ENCODE measurements around the gene TNFSF13B. TPM values are rescaled to one million over a fixed set of nuclear protein-coding genes. Genes with fewer than 3 reads are reported as not detected.
A peak's percentile ranks its signal among the peaks of the same experiment; 100 is the strongest.

Gene TNFSF13B
- polyA plus RNA-seq, 1 of the 3 experiments (the other 2 are of a cell fraction): 0.03 TPM

- Histone ChIP-seq H3K9ac (no peak overlapping the region), H3K9me3 (no peaks in the 10 kb centered on the region), H3K27me3 (ENCODE audit: insufficient read depth) (no peaks in the 10 kb centered on the region; the same call in 1 of the 2 replicates), H3K9me2 (no peaks in the 10 kb centered on the region), H2AFZ (ENCODE audit: low read depth) (no peak overlapping the region), H3K4me1 (ENCODE audit: control insufficient read depth in 1 of 2, insufficient read depth in 2 of 2, low read depth in 1 of 2, low read length in 1 of 2) (no peaks in the 10 kb centered on the region), H4K20me1 (ENCODE audit: insufficient read depth) (no peaks in the 10 kb centered on the region), H3K4me2 (no peak overlapping the region), H3K79me2 (ENCODE audit: insufficient read depth) (no peaks in the 10 kb centered on the region), H3K36me3 (replicated peaks in 1 of 2; ENCODE audit: control insufficient read depth in 1 of 2, insufficient read depth in 2 of 2, low read length in 1 of 2) (no peaks in the 10 kb centered on the region), H3F3A (replicated peaks; ENCODE audit: insufficient read depth) (no peaks in the 10 kb centered on the region), H3K4me3 (ENCODE audit: low read depth in 2 of 2, low read length in 1 of 2) (no peak overlapping the region), H3K27ac (ENCODE audit: low read depth in 2 of 2, low read length in 1 of 2) (no peak overlapping the region)
- no peak for DNase-seq
- ChIA-PET CTCF (interaction anchor here (1.1 to 1.9 kb wide), 3 partner anchors 9 to 10 kb away, joined by 3 to 6 read pairs (median 4); no protein-coding TSS in a partner anchor), POLR2A (no interaction called here)
- TF ChIP-seq MXI1 (IDR thresholded peaks at IDR 0.05; ENCODE audit: low read depth, low read length) (no peak), TEAD4 (IDR thresholded peaks at IDR 0.05; ENCODE audit: borderline replicate concordance, insufficient read depth) (no peak), GATA2 (CRISPR knock-in tag; IDR thresholded peaks at IDR 0.05) (no peak), FOXM1 (IDR thresholded peaks at IDR 0.05; ENCODE audit: low read depth) (no peak)
- TF ChIP-seq, protein P1, sequence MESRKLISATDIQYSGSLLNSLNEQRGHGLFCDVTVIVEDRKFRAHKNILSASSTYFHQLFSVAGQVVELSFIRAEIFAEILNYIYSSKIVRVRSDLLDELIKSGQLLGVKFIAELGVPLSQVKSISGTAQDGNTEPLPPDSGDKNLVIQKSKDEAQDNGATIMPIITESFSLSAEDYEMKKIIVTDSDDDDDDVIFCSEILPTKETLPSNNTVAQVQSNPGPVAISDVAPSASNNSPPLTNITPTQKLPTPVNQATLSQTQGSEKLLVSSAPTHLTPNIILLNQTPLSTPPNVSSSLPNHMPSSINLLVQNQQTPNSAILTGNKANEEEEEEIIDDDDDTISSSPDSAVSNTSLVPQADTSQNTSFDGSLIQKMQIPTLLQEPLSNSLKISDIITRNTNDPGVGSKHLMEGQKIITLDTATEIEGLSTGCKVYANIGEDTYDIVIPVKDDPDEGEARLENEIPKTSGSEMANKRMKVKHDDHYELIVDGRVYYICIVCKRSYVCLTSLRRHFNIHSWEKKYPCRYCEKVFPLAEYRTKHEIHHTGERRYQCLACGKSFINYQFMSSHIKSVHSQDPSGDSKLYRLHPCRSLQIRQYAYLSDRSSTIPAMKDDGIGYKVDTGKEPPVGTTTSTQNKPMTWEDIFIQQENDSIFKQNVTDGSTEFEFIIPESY (IDR thresholded peaks at IDR 0.05; ENCODE audit: borderline replicate concordance, low read depth): no peak
- WGBS (ENCODE audit: low lambda C conversion rate): 29% methylated on average over 5 of the region's 5 CpGs
These were observed 63.3 kb downstream of the TNFSF13B start for GRCh38 chr13:108332791-108333190.

DNA sequence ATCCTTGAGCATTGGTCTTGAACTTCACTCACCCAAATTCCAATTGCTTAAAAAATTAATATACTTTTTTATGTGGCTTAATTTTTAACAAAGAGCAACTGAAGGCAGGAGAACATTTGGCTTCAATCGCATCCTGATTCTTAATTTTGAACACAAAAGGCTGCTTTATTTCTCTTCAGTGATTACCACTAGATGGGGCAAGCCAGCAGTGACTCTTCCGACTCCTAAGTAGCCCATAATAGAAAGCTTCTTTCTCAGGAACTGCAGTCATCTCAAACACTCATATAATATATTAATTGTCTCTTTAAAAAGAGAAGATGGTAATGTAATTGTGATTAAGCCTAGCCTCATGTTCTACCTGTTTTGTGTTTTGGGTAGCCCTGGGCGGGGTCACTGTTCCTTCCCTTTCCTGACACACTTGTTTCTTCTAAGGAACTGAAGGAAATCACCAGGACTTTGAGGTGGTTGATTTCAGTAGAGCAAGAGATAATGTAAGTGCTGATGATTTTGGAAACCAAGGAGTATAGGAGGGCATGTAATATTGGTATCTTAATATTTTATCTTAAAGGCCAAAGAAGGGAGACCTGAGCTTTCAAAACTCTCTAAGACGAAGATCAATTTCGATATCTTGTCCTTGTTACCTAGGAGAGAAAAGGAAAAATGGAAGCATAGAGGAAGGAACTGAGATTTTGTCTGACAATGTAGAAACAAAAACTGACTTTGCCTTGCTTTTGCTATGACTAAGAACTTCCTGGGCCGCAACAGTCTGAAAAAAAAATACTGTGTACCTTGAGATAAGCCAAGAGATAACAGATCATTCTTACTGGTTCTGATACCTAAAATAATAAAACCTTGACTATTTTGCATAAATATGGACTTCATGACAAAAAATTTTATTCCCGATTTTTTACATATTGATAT is 73.1 kb downstream of the TNFSF13B start:
- Histone ChIP-seq H3K9me3 (no peaks in the 10 kb centered on the region), H3K4me2 (no peak overlapping the region), H4K20me1 (ENCODE audit: insufficient read depth) (no peaks in the 10 kb centered on the region), H3K9me2 (no peaks in the 10 kb centered on the region), H3K9ac (no peak overlapping the region), H3K36me3 (replicated peaks in 1 of 2; ENCODE audit: control insufficient read depth in 1 of 2, insufficient read depth in 2 of 2, low read length in 1 of 2) (no peaks in the 10 kb centered on the region), H2AFZ (ENCODE audit: low read depth) (no peak overlapping the region), H3F3A (replicated peaks; ENCODE audit: insufficient read depth) (no peaks in the 10 kb centered on the region), H3K4me3 (ENCODE audit: low read depth in 2 of 2, low read length in 1 of 2) (no peak overlapping the region; a peak in 1 of 4 replicates), H3K4me1 (ENCODE audit: control insufficient read depth in 1 of 2, insufficient read depth in 2 of 2, low read depth in 1 of 2, low read length in 1 of 2) (no peaks in the 10 kb centered on the region), H3K79me2 (ENCODE audit: insufficient read depth) (no peaks in the 10 kb centered on the region), H3K27ac (ENCODE audit: low read depth in 2 of 2, low read length in 1 of 2) (no peak overlapping the region), H3K27me3 (ENCODE audit: insufficient read depth) (peaks cover 7% of the 10 kb centered on the region; the same call in 1 of the 2 replicates)
- ChIA-PET CTCF (interaction anchor here (0.5 to 4.8 kb wide), 28 partner anchors 8 to 573 kb away, joined by 3 to 70 read pairs (median 4); no protein-coding TSS in a partner anchor), POLR2A (no interaction called here)
- 60% methylated on average over 7 of the region's 7 CpGs for WGBS (ENCODE audit: low lambda C conversion rate)
- peak; percentile 23 for DNase-seq
- no peak for TF ChIP-seq POLR2AphosphoS5 (IDR thresholded peaks at IDR 0.05; ENCODE audit: low read depth, low read length)
- TF ChIP-seq, protein P1 (IDR thresholded peaks at IDR 0.05; ENCODE audit: borderline replicate concordance, low read depth): no peak
- TF ChIP-seq RCOR1 (IDR thresholded peaks at IDR 0.05; ENCODE audit: low read length): no peak
- peak; percentile 65 for TF ChIP-seq CTCF (IDR thresholded peaks at IDR 0.05)
- peak; percentile 64 for TF ChIP-seq RAD21 (IDR thresholded peaks at IDR 0.05; ENCODE audit: low read length)
- peak; percentile 52 for TF ChIP-seq SMC3 (IDR thresholded peaks at IDR 0.05; ENCODE audit: low read depth, low read length)
